ENCODE data around the gene RPUSD1.
"Not testable (repeated sequence)": the region's sequence is repeated elsewhere in the genome, so short reads cannot be mapped to it uniquely, and the experiment has no call there.

The RPUSD1 gene

GRCh38 chr16:820748-821147 lies 32.6 kb upstream of the RPUSD1 start:
- H3K9ac ChIP-seq: no peak overlapping the region
- no peak overlapping the region for H3K27ac ChIP-seq
- H3K27me3 ChIP-seq (ENCODE audit: insufficient read depth, low read depth): peaks cover 95% of the 10 kb centered on the region
- no peak overlapping the region for H2AFZ ChIP-seq (ENCODE audit: low read depth)
- no peaks in the 10 kb centered on the region for H3K36me3 ChIP-seq (ENCODE audit: insufficient read depth)
- no peak overlapping the region for H3K4me3 ChIP-seq (IDR thresholded peaks at IDR 0.05; ENCODE audit: insufficient read depth, low read depth, low read length)
- no peaks in the 10 kb centered on the region for H3K79me2 ChIP-seq (ENCODE audit: insufficient read depth, low read depth)
- no peaks in the 10 kb centered on the region for H4K20me1 ChIP-seq (ENCODE audit: insufficient read depth)
- no peaks in the 10 kb centered on the region for H3K4me1 ChIP-seq (ENCODE audit: low read depth, poor library complexity, severe bottlenecking)
- H3K4me2 ChIP-seq: no peak overlapping the region
- TF ChIP-seq CTCF (conservative IDR thresholded peaks at IDR 0.05; ENCODE audit: low read depth, low read length): no peak

- H3K4me1 ChIP-seq (ENCODE audit: low read depth, poor library complexity, severe bottlenecking); H3K79me2 ChIP-seq (ENCODE audit: insufficient read depth, low read depth); H2AFZ ChIP-seq (ENCODE audit: low read depth); H3K4me3 ChIP-seq (IDR thresholded peaks at IDR 0.05; ENCODE audit: insufficient read depth, low read depth, low read length); H4K20me1 ChIP-seq (ENCODE audit: insufficient read depth); H3K36me3 ChIP-seq (ENCODE audit: insufficient read depth); H3K27ac ChIP-seq; H3K4me2 ChIP-seq; H3K9ac ChIP-seq: not testable (repeated sequence)
- H3K27me3 ChIP-seq (ENCODE audit: insufficient read depth, low read depth): peaks cover 95% of the 10 kb centered on the region
These were observed 31.8 kb upstream of the RPUSD1 start for GRCh38 chr16:820044-820408.

GRCh38 chr16:819336-820043 lies 31.3 kb upstream of the RPUSD1 start:
- Histone ChIP-seq H3K27me3 (ENCODE audit: insufficient read depth, low read depth) (peaks cover 95% of the 10 kb centered on the region), H3K4me1 (ENCODE audit: low read depth, poor library complexity, severe bottlenecking) (no peaks in the 10 kb centered on the region), H3K9ac (no peak overlapping the region), H3K4me3 (IDR thresholded peaks at IDR 0.05; ENCODE audit: insufficient read depth, low read depth, low read length) (no peak overlapping the region), H4K20me1 (ENCODE audit: insufficient read depth) (no peaks in the 10 kb centered on the region), H2AFZ (ENCODE audit: low read depth) (no peak overlapping the region), H3K27ac (no peak overlapping the region), H3K36me3 (ENCODE audit: insufficient read depth) (no peaks in the 10 kb centered on the region), H3K79me2 (ENCODE audit: insufficient read depth, low read depth) (no peaks in the 10 kb centered on the region), H3K4me2 (no peak overlapping the region)
- no peak for TF ChIP-seq CTCF (conservative IDR thresholded peaks at IDR 0.05; ENCODE audit: low read depth, low read length)

- Histone ChIP-seq H3K27ac (no peak overlapping the region), H3K79me2 (ENCODE audit: insufficient read depth, low read depth) (no peaks in the 10 kb centered on the region), H3K9ac (no peak overlapping the region), H3K4me2 (no peak overlapping the region), H3K27me3 (ENCODE audit: insufficient read depth, low read depth) (peaks cover 95% of the 10 kb centered on the region), H3K36me3 (ENCODE audit: insufficient read depth) (no peaks in the 10 kb centered on the region), H2AFZ (ENCODE audit: low read depth) (no peak overlapping the region), H3K4me3 (IDR thresholded peaks at IDR 0.05; ENCODE audit: insufficient read depth, low read depth, low read length) (no peak overlapping the region), H4K20me1 (ENCODE audit: insufficient read depth) (no peaks in the 10 kb centered on the region), H3K4me1 (ENCODE audit: low read depth, poor library complexity, severe bottlenecking) (no peaks in the 10 kb centered on the region)
- no peak for TF ChIP-seq CTCF (conservative IDR thresholded peaks at IDR 0.05; ENCODE audit: low read depth, low read length)
These were observed 30.4 kb upstream of the RPUSD1 start for GRCh38 chr16:818592-818991.

- no peak overlapping the region for H2AFZ ChIP-seq (ENCODE audit: low read depth)
- H3K27ac ChIP-seq: no peak overlapping the region
- H3K4me2 ChIP-seq: no peak overlapping the region
- H3K4me3 ChIP-seq (IDR thresholded peaks at IDR 0.05; ENCODE audit: insufficient read depth, low read depth, low read length): no peak overlapping the region
- no peaks in the 10 kb centered on the region for H3K4me1 ChIP-seq (ENCODE audit: low read depth, poor library complexity, severe bottlenecking)
- TF ChIP-seq CTCF (conservative IDR thresholded peaks at IDR 0.05; ENCODE audit: low read depth, low read length): no peak
- H4K20me1 ChIP-seq (ENCODE audit: insufficient read depth): no peaks in the 10 kb centered on the region
- H3K79me2 ChIP-seq (ENCODE audit: insufficient read depth, low read depth): no peaks in the 10 kb centered on the region
- peaks cover 95% of the 10 kb centered on the region for H3K27me3 ChIP-seq (ENCODE audit: insufficient read depth, low read depth)
- H3K36me3 ChIP-seq (ENCODE audit: insufficient read depth): no peaks in the 10 kb centered on the region
- no peak overlapping the region for H3K9ac ChIP-seq
These were observed 30.0 kb upstream of the RPUSD1 start for GRCh38 chr16:818132-818531.
